GM21423 (cell line): ENCODE measurements around the gene ZDHHC24.
"Not testable (repeated sequence)": the region's sequence is repeated elsewhere in the genome, so short reads cannot be mapped to it uniquely, and the experiment has no call there.

Experiments used
- ATAC-seq: cut with Tn5 transposase; IDR thresholded peaks from one replicate; pipeline ENCODE4 v1.9.1; 2021; ENCODE audit warnings: mild to moderate bottlenecking, moderate library complexity; ENCODE audit not compliant: unreplicated experiment

The ZDHHC24 gene, protein sequence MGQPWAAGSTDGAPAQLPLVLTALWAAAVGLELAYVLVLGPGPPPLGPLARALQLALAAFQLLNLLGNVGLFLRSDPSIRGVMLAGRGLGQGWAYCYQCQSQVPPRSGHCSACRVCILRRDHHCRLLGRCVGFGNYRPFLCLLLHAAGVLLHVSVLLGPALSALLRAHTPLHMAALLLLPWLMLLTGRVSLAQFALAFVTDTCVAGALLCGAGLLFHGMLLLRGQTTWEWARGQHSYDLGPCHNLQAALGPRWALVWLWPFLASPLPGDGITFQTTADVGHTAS

DNA sequence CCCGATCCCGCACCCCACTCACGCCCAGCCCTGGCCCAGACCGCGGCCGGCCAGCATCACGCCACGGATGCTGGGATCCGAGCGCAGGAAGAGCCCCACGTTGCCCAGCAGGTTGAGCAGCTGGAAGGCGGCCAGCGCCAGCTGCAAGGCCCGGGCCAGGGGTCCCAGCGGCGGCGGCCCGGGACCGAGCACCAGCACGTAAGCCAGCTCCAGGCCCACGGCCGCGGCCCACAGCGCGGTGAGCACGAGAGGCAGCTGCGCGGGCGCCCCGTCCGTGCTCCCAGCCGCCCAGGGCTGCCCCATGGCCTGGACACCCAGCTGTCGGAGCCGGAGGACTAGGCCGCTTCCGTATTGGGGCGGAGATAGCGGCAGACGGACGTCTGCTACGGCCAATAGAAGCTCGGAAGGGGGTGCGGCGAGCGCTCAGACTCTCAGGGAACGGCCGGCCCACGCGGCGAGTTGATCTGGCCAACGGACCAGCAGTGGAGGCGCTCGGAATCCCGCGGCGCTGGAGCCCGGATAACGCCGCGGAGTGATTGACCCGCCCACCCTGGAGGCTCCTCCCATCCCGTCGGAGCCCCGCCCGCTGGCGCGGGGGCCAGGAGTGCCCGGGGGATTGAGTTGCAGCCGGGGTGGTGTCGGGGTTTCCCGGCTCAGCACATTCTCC is at the start of gene ZDHHC24:
TSS of gene ZDHHC24 (minus strand) at position 348 of the 667 bp plus-strand sequence. CDS start at position 303, 45 bp downstream.
- peak; percentile 76 for ATAC-seq

- ATAC-seq, result no peak
Observed at GRCh38 chr11:66595245-66595904, 49.5 kb upstream of the ZDHHC24 start.

GRCh38 chr11:66593650-66594049 is 47.8 kb upstream of the ZDHHC24 start:
- no peak for ATAC-seq

- ATAC-seq, result no peak
Observed at GRCh38 chr11:66593303-66593635, 47.4 kb upstream of the ZDHHC24 start.

DNA sequence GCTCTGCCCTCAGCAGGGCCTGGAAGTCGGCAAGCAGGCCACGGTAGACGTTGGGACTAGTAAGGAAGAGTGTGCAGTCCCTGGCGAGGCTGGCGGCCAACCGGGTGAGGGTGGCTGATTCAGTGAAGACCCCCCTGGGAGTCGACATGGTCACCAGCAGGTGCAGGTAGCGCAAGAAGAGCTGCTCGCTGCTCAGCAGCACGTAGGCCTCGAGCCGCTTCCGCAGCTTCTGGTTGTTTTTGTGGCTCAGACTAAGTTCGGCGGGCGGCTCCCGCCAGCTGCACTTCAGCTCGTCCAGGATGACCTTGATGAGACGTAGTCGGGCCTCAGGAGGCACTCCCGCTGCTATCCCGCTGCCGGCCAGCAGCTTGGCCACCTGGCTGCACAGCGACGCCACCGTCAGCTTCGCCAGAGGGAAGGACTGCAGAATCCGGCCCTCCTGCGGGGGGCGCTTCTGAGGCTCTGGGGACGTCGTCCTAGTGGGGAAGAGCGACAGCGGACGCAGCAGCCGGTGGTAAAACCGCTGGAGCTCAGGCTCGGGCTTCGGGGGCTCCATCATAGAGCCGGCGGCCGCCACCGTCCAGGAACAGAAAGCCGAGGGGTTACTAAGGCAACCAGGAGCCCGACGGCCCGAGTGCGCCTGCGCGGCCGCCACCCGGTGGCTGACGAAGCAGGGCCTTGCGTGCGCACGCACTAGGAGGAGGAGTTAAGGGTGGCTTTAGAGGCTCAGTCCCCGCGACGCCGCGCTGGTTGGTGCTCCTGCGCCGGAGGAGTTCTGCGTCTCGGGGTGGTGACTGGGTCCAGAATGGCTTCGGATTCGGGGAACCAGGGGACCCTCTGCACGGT is 46.8 kb upstream of the ZDHHC24 start, which contains the start of the genes CCDC87 and CCS:
TSS of gene CCDC87 (minus strand) at position 607 of the 846 bp plus-strand sequence. CDS start at position 559, 48 bp downstream.
TSS of gene CCS (plus strand) at position 729 of the 846 bp plus-strand sequence. CDS start at position 806, 77 bp downstream.
- ATAC-seq, result peak; percentile 82

GRCh38 chr11:66591175-66591574 is 45.3 kb upstream of the ZDHHC24 start:
- ATAC-seq, result no peak

DNA sequence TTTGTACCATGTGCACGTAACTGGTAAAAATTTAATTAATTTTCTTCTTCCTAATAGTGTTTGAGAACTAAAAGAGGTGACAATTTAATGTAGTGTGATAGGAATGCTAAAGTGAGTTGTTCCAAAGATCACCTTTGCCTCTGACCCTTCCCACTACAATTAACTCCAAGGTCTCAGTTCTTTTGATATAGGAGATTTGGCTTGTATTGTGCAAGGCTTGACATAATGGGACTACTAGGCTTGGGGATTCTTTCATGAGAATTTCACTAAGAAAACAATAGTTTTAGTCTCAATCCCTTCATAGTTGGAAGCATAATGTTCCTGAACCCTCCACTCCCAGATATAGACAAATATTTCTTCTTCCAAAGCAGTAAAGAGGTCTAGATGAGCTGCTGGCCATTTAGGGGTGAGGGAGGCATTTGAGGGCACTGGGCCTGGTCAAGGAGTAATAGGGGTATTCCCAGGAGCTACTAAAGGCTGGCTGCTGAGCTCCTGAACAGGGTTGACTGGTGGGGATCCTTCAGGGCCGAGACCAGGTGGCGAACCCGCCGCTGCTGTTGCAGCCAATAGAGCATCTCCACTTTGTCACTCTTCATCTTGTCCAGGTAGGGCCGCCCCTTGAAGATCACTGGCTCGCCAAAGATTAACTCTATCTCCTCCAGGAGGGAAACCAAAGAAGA is 44.3 kb upstream of the ZDHHC24 start:
- no peak for ATAC-seq

DNA sequence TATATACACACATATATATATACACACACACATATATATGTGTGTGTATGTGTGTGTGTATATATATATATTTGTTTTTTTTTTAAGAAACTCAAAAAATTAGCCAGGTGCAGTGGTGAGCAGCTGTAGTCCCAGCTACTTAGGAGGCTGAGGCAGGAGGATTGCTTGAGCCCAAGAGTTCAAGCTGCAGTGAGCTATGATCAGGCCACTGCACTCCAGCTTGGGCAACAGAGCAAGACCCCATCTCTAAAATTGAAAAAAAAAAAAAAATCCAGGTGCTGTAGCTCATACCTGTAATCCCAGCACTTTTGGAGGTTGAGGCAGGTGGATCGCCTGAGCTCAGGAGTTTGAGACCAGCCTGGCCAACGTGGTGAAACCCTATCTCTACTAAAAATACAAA is 43.5 kb upstream of the ZDHHC24 start:
- not testable (repeated sequence) for ATAC-seq

GRCh38 chr11:66586136-66586535 is 40.3 kb upstream of the ZDHHC24 start:
- no peak for ATAC-seq

DNA sequence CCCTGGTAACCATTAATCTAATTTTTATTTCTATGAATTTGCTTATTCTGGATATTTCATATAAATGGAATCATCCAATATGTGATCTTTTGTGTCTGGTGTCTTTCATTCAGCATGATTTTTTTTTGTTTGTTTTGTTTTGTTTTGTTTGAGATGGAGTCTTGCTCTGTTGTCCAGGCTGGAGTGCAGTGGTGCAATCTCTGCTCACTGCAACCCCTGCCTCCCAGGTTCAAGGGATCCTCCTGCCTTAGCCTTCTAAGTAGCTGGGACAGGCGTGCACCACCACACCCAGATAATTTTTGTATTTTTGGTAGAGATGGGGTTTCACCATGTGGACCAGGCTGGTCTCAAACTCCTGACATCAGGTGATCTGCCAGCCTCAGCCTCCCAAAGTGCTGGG is 39.6 kb upstream of the ZDHHC24 start:
- not testable (repeated sequence) for ATAC-seq

GRCh38 chr11:66582565-66583147 is 36.8 kb upstream of the ZDHHC24 start:
- not testable (repeated sequence) for ATAC-seq

DNA sequence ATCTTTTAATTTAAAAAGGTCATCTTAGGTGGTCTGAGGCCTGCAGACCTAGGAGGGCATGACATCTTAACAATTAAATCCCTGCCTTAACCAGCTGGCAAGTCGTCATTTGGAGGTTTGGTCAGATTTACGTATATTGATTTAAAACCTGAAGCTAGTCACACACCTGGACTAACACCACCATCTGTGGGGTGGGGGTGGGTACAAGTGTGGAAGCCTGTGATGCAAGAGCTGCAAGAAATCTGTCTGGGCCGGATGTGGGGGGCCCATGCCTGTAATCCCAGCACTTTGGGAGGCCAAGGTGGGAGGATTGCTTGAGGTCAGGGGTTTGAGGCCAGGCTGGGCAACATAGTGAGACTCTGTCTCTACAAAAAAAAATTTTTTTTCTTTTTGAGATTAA is 35.4 kb upstream of the ZDHHC24 start:
- no peak for ATAC-seq

GRCh38 chr11:66580803-66581202 is 35.0 kb upstream of the ZDHHC24 start:
- ATAC-seq, result no peak

- ATAC-seq, result no peak
Observed at GRCh38 chr11:66579017-66579606, 33.3 kb upstream of the ZDHHC24 start.

GRCh38 chr11:66570850-66571180 is 25.0 kb upstream of the ZDHHC24 start:
- no peak for ATAC-seq

GRCh38 chr11:66570079-66570849 is 24.4 kb upstream of the ZDHHC24 start:
- ATAC-seq, result no peak

GRCh38 chr11:66569076-66569475 is 23.2 kb upstream of the ZDHHC24 start:
- no peak for ATAC-seq

DNA sequence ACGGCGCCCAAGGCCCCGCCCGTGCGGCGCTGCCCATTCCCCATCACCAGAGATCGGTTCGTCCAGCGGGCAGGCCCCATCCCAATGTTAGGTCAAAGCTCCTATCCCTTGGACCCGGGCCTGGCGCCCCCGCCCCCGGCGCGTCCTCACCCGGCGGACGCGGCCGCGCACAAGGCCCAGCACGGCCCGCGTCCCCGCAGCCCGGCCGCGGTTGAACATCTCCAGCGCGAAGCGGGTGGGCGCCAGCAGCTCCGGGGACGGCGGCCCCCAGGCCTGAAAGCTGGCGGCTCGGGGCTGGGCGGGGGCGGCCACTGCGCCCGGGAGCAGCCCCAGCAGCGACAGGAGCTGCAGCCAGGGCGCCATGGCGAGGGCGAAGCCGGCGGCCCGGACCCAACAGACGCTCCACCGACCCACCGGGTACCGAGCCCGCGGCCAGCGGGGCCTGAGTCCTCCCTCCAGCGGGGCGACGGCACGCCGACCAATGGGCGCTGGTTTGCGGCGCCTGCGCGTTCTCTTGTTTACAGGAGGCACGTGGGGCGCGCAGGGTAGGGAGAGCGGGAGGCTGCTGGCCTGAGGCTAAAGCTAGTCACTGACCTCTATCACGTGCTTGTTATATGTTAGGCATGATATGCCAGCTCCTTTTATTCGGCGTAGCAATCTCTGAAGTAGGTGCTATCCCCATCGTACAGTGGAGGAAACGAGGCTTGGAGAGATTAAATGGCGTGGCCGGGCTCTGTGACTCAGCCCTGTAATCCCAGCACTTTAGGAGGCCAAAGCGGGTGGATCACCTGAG is 22.5 kb upstream of the ZDHHC24 start, which contains the start of gene CTSF:
TSS of gene CTSF (minus strand) at position 483 of the 793 bp plus-strand sequence. CDS start at position 363, 120 bp downstream.
- ATAC-seq, result no peak
